ENCODE measurements around the gene MAP2K2.

The MAP2K2 gene

DNA sequence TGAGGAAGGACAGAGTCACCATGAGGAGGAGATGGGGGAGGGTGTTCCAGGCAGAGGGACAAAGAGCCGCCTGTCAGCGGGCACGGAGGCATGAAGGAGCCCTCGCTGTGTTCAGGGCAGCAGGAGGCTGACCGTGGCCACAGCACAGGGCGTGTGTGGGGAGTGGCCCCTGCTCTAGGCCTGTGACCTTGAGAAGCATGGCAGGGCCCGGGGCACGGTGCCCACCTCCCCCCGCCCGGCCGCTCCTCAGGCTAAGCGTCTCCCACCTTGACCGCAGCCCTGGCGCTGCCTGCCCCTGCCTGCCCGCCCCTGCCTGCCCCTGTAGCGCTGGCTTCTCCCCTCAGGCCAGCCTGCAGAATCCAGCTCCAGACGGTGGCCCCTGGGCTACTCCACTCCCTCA, 11.6 kb downstream of the MAP2K2 start:
- H2BK5ac ChIP-seq (ENCODE audit: low read length): no peak overlapping the region
- no peak overlapping the region for H3K4me2 ChIP-seq (ENCODE audit: insufficient read depth, low read length, poor library complexity, severe bottlenecking)
- DNase-seq (ENCODE audit: low spot score): no peak
- no peak overlapping the region for H2AK5ac ChIP-seq (ENCODE audit: low read depth, low read length)
- no peaks in the 10 kb centered on the region for H3K9me3 ChIP-seq (replicated peaks in 1 of 2; ENCODE audit: control insufficient read depth in 2 of 2, insufficient read depth in 1 of 2, low read depth in 1 of 2, low read length in 2 of 2)
- no peak overlapping the region for H2BK15ac ChIP-seq (ENCODE audit: low read length)
- H3K18ac ChIP-seq (ENCODE audit: low read length): no peak overlapping the region
- H2AFZ ChIP-seq (ENCODE audit: low read length): no peak overlapping the region
- H2BK120ac ChIP-seq (ENCODE audit: low read depth, low read length): no peak overlapping the region
- H3K9ac ChIP-seq (ENCODE audit: low read depth, low read length, poor library complexity): no peak overlapping the region
- H3K23ac ChIP-seq (ENCODE audit: low read depth, low read length, poor library complexity): peak overlapping the region; percentile 55
- H4K8ac ChIP-seq (ENCODE audit: low read depth, low read length): no peak overlapping the region
- no peak overlapping the region for H3K27ac ChIP-seq (replicated peaks; ENCODE audit: low read length)
- H4K91ac ChIP-seq (ENCODE audit: low read depth, low read length, poor library complexity): no peak overlapping the region
- peak overlapping the region; percentile 56 for H3K14ac ChIP-seq (ENCODE audit: low read length)
- WGBS, 2 donors (ENCODE audit: extremely low coverage in 2 of 2, insufficient read length in 2 of 2, insufficient replicate concordance in 1 of 2): no CpG with 5 or more reads among the region's 17 CpGs
- H2BK12ac ChIP-seq (ENCODE audit: low read length): no peak overlapping the region
- peaks cover 64 to 92% of the 10 kb centered on the region in 2 donors for H3K36me3 ChIP-seq (replicated peaks in 1 of 2; ENCODE audit: control insufficient read depth in 2 of 2, insufficient read depth in 2 of 2, low read length in 2 of 2)
- no peaks in the 10 kb centered on the region for H3K4me1 ChIP-seq (ENCODE audit: control insufficient read depth in 2 of 2, insufficient read depth in 1 of 2, low read depth in 1 of 2, low read length in 2 of 2)
- no peaks in the 10 kb centered on the region for H3K27me3 ChIP-seq (ENCODE audit: control insufficient read depth in 3 of 3, insufficient read depth in 3 of 3, low read depth in 1 of 3, low read length in 3 of 3)
- no peak overlapping the region for H3K4me3 ChIP-seq (ENCODE audit: low read length in 2 of 2)
- H3K4ac ChIP-seq (ENCODE audit: low read length): no peak overlapping the region
- H3K79me1 ChIP-seq (ENCODE audit: low read depth, low read length): peaks cover 9% of the 10 kb centered on the region

GRCh38 chr19:4109626-4109945, 14.3 kb downstream of the MAP2K2 start:
- H2BK15ac ChIP-seq (ENCODE audit: low read length): no peak overlapping the region
- no peak overlapping the region for H2AK5ac ChIP-seq (ENCODE audit: low read depth, low read length)
- H3K27me3 ChIP-seq (ENCODE audit: control insufficient read depth in 3 of 3, insufficient read depth in 3 of 3, low read depth in 1 of 3, low read length in 3 of 3): no peaks in the 10 kb centered on the region
- no peak overlapping the region for H3K27ac ChIP-seq (replicated peaks; ENCODE audit: low read length)
- H2BK120ac ChIP-seq (ENCODE audit: low read depth, low read length): no peak overlapping the region
- no peaks in the 10 kb centered on the region for H3K4me1 ChIP-seq (ENCODE audit: control insufficient read depth in 2 of 2, insufficient read depth in 1 of 2, low read depth in 1 of 2, low read length in 2 of 2)
- peaks cover 62 to 89% of the 10 kb centered on the region in 2 donors for H3K36me3 ChIP-seq (replicated peaks in 1 of 2; ENCODE audit: control insufficient read depth in 2 of 2, insufficient read depth in 2 of 2, low read length in 2 of 2)
- no peak overlapping the region for H2BK5ac ChIP-seq (ENCODE audit: low read length)
- H3K14ac ChIP-seq (ENCODE audit: low read length): no peak overlapping the region
- H4K8ac ChIP-seq (ENCODE audit: low read depth, low read length): no peak overlapping the region
- H3K23ac ChIP-seq (ENCODE audit: low read depth, low read length, poor library complexity): no peak overlapping the region
- WGBS, 2 donors (ENCODE audit: extremely low coverage in 2 of 2, insufficient read length in 2 of 2, insufficient replicate concordance in 1 of 2): no CpG with 5 or more reads among the region's 6 CpGs
- H2BK12ac ChIP-seq (ENCODE audit: low read length): no peak overlapping the region
- H3K18ac ChIP-seq (ENCODE audit: low read length): no peak overlapping the region
- no peak overlapping the region for H3K4me3 ChIP-seq (ENCODE audit: low read length in 2 of 2)
- H4K91ac ChIP-seq (ENCODE audit: low read depth, low read length, poor library complexity): no peak overlapping the region
- H3K4me2 ChIP-seq (ENCODE audit: insufficient read depth, low read length, poor library complexity, severe bottlenecking): no peak overlapping the region
- no peak overlapping the region for H3K9ac ChIP-seq (ENCODE audit: low read depth, low read length, poor library complexity)
- DNase-seq (ENCODE audit: low spot score): no peak
- no peak overlapping the region for H2AFZ ChIP-seq (ENCODE audit: low read length)
- no peaks in the 10 kb centered on the region for H3K9me3 ChIP-seq (replicated peaks in 1 of 2; ENCODE audit: control insufficient read depth in 2 of 2, insufficient read depth in 1 of 2, low read depth in 1 of 2, low read length in 2 of 2)
- peaks cover 9% of the 10 kb centered on the region for H3K79me1 ChIP-seq (ENCODE audit: low read depth, low read length)
- H3K4ac ChIP-seq (ENCODE audit: low read length): no peak overlapping the region

- no peak overlapping the region for H3K23ac ChIP-seq (ENCODE audit: low read depth, low read length, poor library complexity)
- no peaks in the 10 kb centered on the region for H3K9me3 ChIP-seq (replicated peaks in 1 of 2; ENCODE audit: control insufficient read depth in 2 of 2, insufficient read depth in 1 of 2, low read depth in 1 of 2, low read length in 2 of 2)
- no peaks in the 10 kb centered on the region for H3K27me3 ChIP-seq (ENCODE audit: control insufficient read depth in 3 of 3, insufficient read depth in 3 of 3, low read depth in 1 of 3, low read length in 3 of 3)
- H2BK12ac ChIP-seq (ENCODE audit: low read length): no peak overlapping the region
- H4K91ac ChIP-seq (ENCODE audit: low read depth, low read length, poor library complexity): no peak overlapping the region
- H3K27ac ChIP-seq (replicated peaks; ENCODE audit: low read length): no peak overlapping the region
- no peak overlapping the region for H2BK15ac ChIP-seq (ENCODE audit: low read length)
- WGBS, 2 donors (ENCODE audit: extremely low coverage in 2 of 2, insufficient read length in 2 of 2, insufficient replicate concordance in 1 of 2): no CpG with 5 or more reads among the region's 35 CpGs
- H3K14ac ChIP-seq (ENCODE audit: low read length): no peak overlapping the region
- no peak overlapping the region for H4K8ac ChIP-seq (ENCODE audit: low read depth, low read length)
- H2AFZ ChIP-seq (ENCODE audit: low read length): no peak overlapping the region
- peak overlapping the region; percentile 34 for H3K9ac ChIP-seq (ENCODE audit: low read depth, low read length, poor library complexity)
- H3K36me3 ChIP-seq (replicated peaks in 1 of 2; ENCODE audit: control insufficient read depth in 2 of 2, insufficient read depth in 2 of 2, low read length in 2 of 2): peaks cover 60 to 88% of the 10 kb centered on the region in 2 donors
- no peak overlapping the region for H3K4ac ChIP-seq (ENCODE audit: low read length)
- H3K18ac ChIP-seq (ENCODE audit: low read length): no peak overlapping the region
- no peak overlapping the region for H3K4me3 ChIP-seq (ENCODE audit: low read length in 2 of 2)
- H2BK120ac ChIP-seq (ENCODE audit: low read depth, low read length): no peak overlapping the region
- H3K4me1 ChIP-seq (ENCODE audit: control insufficient read depth in 2 of 2, insufficient read depth in 1 of 2, low read depth in 1 of 2, low read length in 2 of 2): no peaks in the 10 kb centered on the region
- DNase-seq (ENCODE audit: low spot score): no peak
- no peak overlapping the region for H3K4me2 ChIP-seq (ENCODE audit: insufficient read depth, low read length, poor library complexity, severe bottlenecking)
- H2BK5ac ChIP-seq (ENCODE audit: low read length): no peak overlapping the region
- H3K79me1 ChIP-seq (ENCODE audit: low read depth, low read length): peaks cover 9% of the 10 kb centered on the region
- H2AK5ac ChIP-seq (ENCODE audit: low read depth, low read length): no peak overlapping the region
Measured at GRCh38 chr19:4108767-4109625, 14.9 kb downstream of the MAP2K2 start.

DNA sequence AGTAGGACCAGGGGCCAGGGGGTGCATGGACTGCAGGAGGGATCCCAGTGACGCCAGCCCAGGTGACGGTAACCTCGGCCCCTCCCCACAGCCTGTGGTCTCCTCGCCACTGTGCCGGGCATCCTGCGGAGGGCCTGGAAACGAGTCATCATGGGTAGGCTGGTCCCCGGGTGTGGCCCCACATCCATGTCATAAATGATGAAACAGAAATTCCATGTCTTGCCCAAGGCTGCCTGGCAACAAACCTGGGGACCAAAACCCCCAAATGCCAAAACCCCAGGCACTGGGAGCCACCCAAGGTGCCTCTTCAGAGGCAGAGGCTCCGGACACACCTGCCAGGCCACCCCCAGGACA, 20.9 kb downstream of the MAP2K2 start:
- Histone ChIP-seq H3K27ac (replicated peaks; ENCODE audit: low read length) (no peak overlapping the region), H3K27me3 (ENCODE audit: control insufficient read depth in 3 of 3, insufficient read depth in 3 of 3, low read depth in 1 of 3, low read length in 3 of 3) (no peaks in the 10 kb centered on the region), H4K91ac (ENCODE audit: low read depth, low read length, poor library complexity) (no peak overlapping the region), H3K79me1 (ENCODE audit: low read depth, low read length) (peaks cover 4% of the 10 kb centered on the region), H3K9me3 (replicated peaks in 1 of 2; ENCODE audit: control insufficient read depth in 2 of 2, insufficient read depth in 1 of 2, low read depth in 1 of 2, low read length in 2 of 2) (no peaks in the 10 kb centered on the region), H3K4me3 (ENCODE audit: low read length in 2 of 2) (no peak overlapping the region), H2BK5ac (ENCODE audit: low read length) (no peak overlapping the region), H3K14ac (ENCODE audit: low read length) (no peak overlapping the region), H2BK12ac (ENCODE audit: low read length) (no peak overlapping the region), H3K4ac (ENCODE audit: low read length) (no peak overlapping the region), H2BK120ac (ENCODE audit: low read depth, low read length) (no peak overlapping the region), H3K18ac (ENCODE audit: low read length) (no peak overlapping the region), H3K4me1 (ENCODE audit: control insufficient read depth in 2 of 2, insufficient read depth in 1 of 2, low read depth in 1 of 2, low read length in 2 of 2) (no peaks in the 10 kb centered on the region), H3K4me2 (ENCODE audit: insufficient read depth, low read length, poor library complexity, severe bottlenecking) (no peak overlapping the region), H3K36me3 (replicated peaks in 1 of 2; ENCODE audit: control insufficient read depth in 2 of 2, insufficient read depth in 2 of 2, low read length in 2 of 2) (peaks cover 54 to 89% of the 10 kb centered on the region in 2 donors), H2AK5ac (ENCODE audit: low read depth, low read length) (no peak overlapping the region), H3K23ac (ENCODE audit: low read depth, low read length, poor library complexity) (peak overlapping the region; percentile 20), H2BK15ac (ENCODE audit: low read length) (no peak overlapping the region), H2AFZ (ENCODE audit: low read length) (no peak overlapping the region), H4K8ac (ENCODE audit: low read depth, low read length) (no peak overlapping the region), H3K9ac (ENCODE audit: low read depth, low read length, poor library complexity) (no peak overlapping the region)
- WGBS, 2 donors (ENCODE audit: extremely low coverage in 2 of 2, insufficient read length in 2 of 2, insufficient replicate concordance in 1 of 2): no CpG with 5 or more reads among the region's 9 CpGs
- no peak for DNase-seq (ENCODE audit: low spot score)

All from neuronal stem cell (in vitro differentiated cells).